Neural cell (in vitro differentiated cells): ENCODE data around the gene NR1H2.

Experiments
- EP300 ChIP-seq: fragments of 450-650 bp; conservative IDR thresholded peaks from 2 replicates; pipeline ENCODE4 v1.6.1; 2014; ENCODE audit warnings: antibody characterized with exemption, mild to moderate bottlenecking, moderate library complexity; ENCODE audit not compliant: poor library complexity, severe bottlenecking
- EZH2 ChIP-seq: fragments of 200-600, 300-800 bp; shearing (Covaris generic), sonication (generic); IDR thresholded peaks from 2 replicates; pipeline ENCODE4 v1.6.1; 2014; ENCODE audit warnings: antibody characterized with exemption, low read length, borderline replicate concordance, mild to moderate bottlenecking; ENCODE audit not compliant: insufficient read depth, poor library complexity, severe bottlenecking
- RAD21 ChIP-seq: fragments of 450-650 bp; conservative IDR thresholded peaks from 2 replicates; pipeline ENCODE4 v1.6.1; 2014; ENCODE audit warnings: antibody characterized with exemption, mild to moderate bottlenecking, moderate library complexity
- TAF1 ChIP-seq: IDR thresholded peaks from 2 replicates; pipeline ENCODE4 v1.6.1; 2012; ENCODE audit warnings: low read depth
- TF ChIP-seq, protein P1 (sequence below): fragments of 450-650 bp; IDR thresholded peaks from 2 replicates; pipeline ENCODE4 v1.5.1; 2014; ENCODE audit warnings: antibody characterized with exemption, mild to moderate bottlenecking, moderate library complexity; ENCODE audit not compliant: poor library complexity, severe bottlenecking

DNA sequence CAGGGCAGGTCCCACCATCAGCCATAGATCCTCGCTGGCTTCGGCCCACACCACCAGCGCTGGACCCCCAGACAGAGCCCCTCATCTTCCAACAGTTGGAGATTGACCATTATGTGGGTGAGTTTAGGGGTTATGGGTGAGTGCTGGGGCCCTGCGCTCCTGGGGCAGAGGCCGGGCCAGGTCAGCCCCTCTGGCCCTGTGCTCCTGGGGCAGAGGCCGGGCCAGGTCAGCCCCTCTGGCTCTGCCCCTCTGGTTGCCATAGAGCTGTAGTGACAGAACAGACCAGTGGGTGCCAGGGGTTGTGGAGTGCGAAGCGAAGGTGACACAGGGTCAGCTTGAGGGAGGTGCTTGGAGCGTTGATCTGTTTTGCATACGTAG lies 23.1 kb downstream of the NR1H2 start:
- TF ChIP-seq, protein P1, sequence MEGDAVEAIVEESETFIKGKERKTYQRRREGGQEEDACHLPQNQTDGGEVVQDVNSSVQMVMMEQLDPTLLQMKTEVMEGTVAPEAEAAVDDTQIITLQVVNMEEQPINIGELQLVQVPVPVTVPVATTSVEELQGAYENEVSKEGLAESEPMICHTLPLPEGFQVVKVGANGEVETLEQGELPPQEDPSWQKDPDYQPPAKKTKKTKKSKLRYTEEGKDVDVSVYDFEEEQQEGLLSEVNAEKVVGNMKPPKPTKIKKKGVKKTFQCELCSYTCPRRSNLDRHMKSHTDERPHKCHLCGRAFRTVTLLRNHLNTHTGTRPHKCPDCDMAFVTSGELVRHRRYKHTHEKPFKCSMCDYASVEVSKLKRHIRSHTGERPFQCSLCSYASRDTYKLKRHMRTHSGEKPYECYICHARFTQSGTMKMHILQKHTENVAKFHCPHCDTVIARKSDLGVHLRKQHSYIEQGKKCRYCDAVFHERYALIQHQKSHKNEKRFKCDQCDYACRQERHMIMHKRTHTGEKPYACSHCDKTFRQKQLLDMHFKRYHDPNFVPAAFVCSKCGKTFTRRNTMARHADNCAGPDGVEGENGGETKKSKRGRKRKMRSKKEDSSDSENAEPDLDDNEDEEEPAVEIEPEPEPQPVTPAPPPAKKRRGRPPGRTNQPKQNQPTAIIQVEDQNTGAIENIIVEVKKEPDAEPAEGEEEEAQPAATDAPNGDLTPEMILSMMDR: no peak
- TF ChIP-seq EZH2 (no peak), EP300 (no peak), RAD21 (no peak), TAF1 (no peak)
